MCF 10A (cell line): Measurements from ENCODE around the gene MTSS2. TPM values are rescaled to one million over a fixed set of nuclear protein-coding genes. Genes with fewer than 3 reads are reported as not detected.

Source experiments
- BruUV-seq: library from RNA; stranded (reverse); fragments of 400-500 nt; replicated peaks from 2 replicates; lab custom pipeline; 2021; lab: Mats Ljungman, UMichigan
- CTCF ChIA-PET: fragments of 300-600 bp; sonication (Branson Sonifier 250); formaldehyde crosslinking; extraction: SDS; loops from one replicate; lab custom pipeline; 2021; ENCODE audit warnings: antibody characterized with exemption, inconsistent platforms; lab: Yijun Ruan, JAX
- POLR2A ChIA-PET: fragments of 300-600, 350-650 bp; sonication (Branson Sonifier 250); formaldehyde crosslinking; extraction: SDS; loops from one replicate; lab custom pipeline; 2020; ENCODE audit warnings: antibody characterized with exemption, inconsistent platforms; lab: Yijun Ruan, JAX
- DNase-seq: peaks from one replicate; pipeline ENCODE4 v3.0.0-alpha.2; 2018; ENCODE audit not compliant: unreplicated experiment
- H3K27ac Mint-ChIP-seq: one replicate; pipeline ENCODE4 v1.8.0; 2022; ENCODE audit warnings: mild to moderate bottlenecking, low read depth, mixed read lengths; ENCODE audit not compliant: unreplicated experiment
- H3K27me3 Mint-ChIP-seq: one replicate; pipeline ENCODE4 v1.8.0; 2022; ENCODE audit warnings: mixed read lengths; ENCODE audit not compliant: insufficient read depth, unreplicated experiment
- H3K36me3 Mint-ChIP-seq: one replicate; pipeline ENCODE4 v1.8.0; 2022; ENCODE audit warnings: mild to moderate bottlenecking, moderate library complexity, mixed read lengths; ENCODE audit not compliant: insufficient read depth, unreplicated experiment
- H3K4me1 Mint-ChIP-seq: one replicate; pipeline ENCODE4 v1.8.0; 2022; ENCODE audit warnings: mixed read lengths; ENCODE audit not compliant: insufficient read depth, unreplicated experiment
- H3K4me3 Mint-ChIP-seq: one replicate; pipeline ENCODE4 v1.8.0; 2022; ENCODE audit warnings: mild to moderate bottlenecking, moderate library complexity, mixed read lengths; ENCODE audit not compliant: unreplicated experiment
- H3K9me3 Mint-ChIP-seq: one replicate; pipeline ENCODE4 v1.8.0; 2022; ENCODE audit warnings: mixed read lengths; ENCODE audit not compliant: unreplicated experiment
- CTCF ChIP-seq: fragments of 200-600 bp; IDR thresholded peaks from one replicate; pipeline ENCODE4 v1.8.0; 2022; ENCODE audit warnings: antibody characterized with exemption, mild to moderate bottlenecking; ENCODE audit not compliant: unreplicated experiment
- intact Hi-C: fragments of 100-400 bp; cut with micrococcal nuclease; formaldehyde crosslinking; loops from 2 replicates; pipeline ENCODE4 v1.14.1; 2022
- total RNA-seq: library from RNA; stranded (reverse); gene quantifications from 2 replicates; pipeline ENCODE4 v1.2.3, GENCODE V29; 2022

The MTSS2 gene
- total RNA-seq, 1 experiment from 2014 or later: 75.8 TPM

- Mint-ChIP-seq H3K27me3 (no peaks in the 10 kb centered on the region), H3K27ac (peak overlapping the region; percentile 54), H3K36me3 (peaks cover 5% of the 10 kb centered on the region), H3K4me1 (peaks cover 39% of the 10 kb centered on the region), H3K4me3 (no peak overlapping the region), H3K9me3 (no peaks in the 10 kb centered on the region)
- no TSS peak for BruUV-seq
- CTCF ChIA-PET: interaction anchor here (1.5 to 5.7 kb wide), 4 partner anchors 8 to 81 kb away, joined by 4 to 69 read pairs (median 6); no protein-coding TSS in a partner anchor
- POLR2A ChIA-PET: interaction anchor here (0.7 to 2.1 kb wide), 6 partner anchors 18 to 84 kb away, joined by 3 to 12 read pairs (median 6); no protein-coding TSS in a partner anchor
- intact Hi-C loops: no loop called here
- no peak for TF ChIP-seq CTCF
- peak; percentile 30 for DNase-seq
Observed at GRCh38 chr16:70688246-70688742, 2.4 kb upstream of the MTSS2 start.

GRCh38 chr16:70687671-70688245 is 1.9 kb upstream of the MTSS2 start:
- Mint-ChIP-seq H3K4me3 (peak overlapping the region; percentile 76), H3K27me3 (no peaks in the 10 kb centered on the region), H3K4me1 (peaks cover 37% of the 10 kb centered on the region), H3K36me3 (peaks cover 4% of the 10 kb centered on the region), H3K9me3 (no peaks in the 10 kb centered on the region), H3K27ac (no peak overlapping the region)
- POLR2A ChIA-PET: interaction anchor here (0.7 to 2.1 kb wide), 8 partner anchors 13 to 388 kb away, joined by 3 to 12 read pairs (median 3); partner anchors contain the start of gene DDX19B
- DNase-seq: no peak
- intact Hi-C loops: loop anchor here (2.0 kb wide), 1 partner anchor 19 kb away; no protein-coding TSS in a partner anchor
- no TSS peak for BruUV-seq
- TF ChIP-seq CTCF: no peak
- CTCF ChIA-PET: interaction anchor here (0.6 to 5.7 kb wide), 6 partner anchors 8 to 88 kb away, joined by 3 to 69 read pairs (median 4); no protein-coding TSS in a partner anchor

- no peak overlapping the region for H3K27ac Mint-ChIP-seq
- H3K4me1 Mint-ChIP-seq: peaks cover 39% of the 10 kb centered on the region
- no TSS peak for BruUV-seq
- ChIA-PET POLR2A (interaction anchor here (0.7 to 2.1 kb wide), 7 partner anchors 8 to 388 kb away, joined by 3 to 12 read pairs (median 3); partner anchors contain the start of gene DDX19B), CTCF (interaction anchor here (1.1 to 5.7 kb wide), 5 partner anchors 9 to 83 kb away, joined by 3 to 69 read pairs (median 5); no protein-coding TSS in a partner anchor)
- no peaks in the 10 kb centered on the region for H3K9me3 Mint-ChIP-seq
- TF ChIP-seq CTCF: no peak
- peaks cover 4% of the 10 kb centered on the region for H3K36me3 Mint-ChIP-seq
- H3K4me3 Mint-ChIP-seq: peak overlapping the region; percentile 76
- intact Hi-C loops: loop anchor here (2.0 kb wide), 1 partner anchor 20 kb away; no protein-coding TSS in a partner anchor
- no peaks in the 10 kb centered on the region for H3K27me3 Mint-ChIP-seq
- peak; percentile 24 for DNase-seq
Observed at GRCh38 chr16:70687102-70687511, 1.3 kb upstream of the MTSS2 start.
